OCI-M2 (cell line): ENCODE data around the gene PRKAG2.
"Not testable (repeated sequence)": the region's sequence is repeated elsewhere in the genome, so short reads cannot be mapped to it uniquely, and the experiment has no call there.

Experiments used
- DNase-seq: peaks from one replicate; lab custom pipeline; 2025; ENCODE audit not compliant: unreplicated experiment; lab: John Stamatoyannopoulos, UW

Gene PRKAG2

DNA sequence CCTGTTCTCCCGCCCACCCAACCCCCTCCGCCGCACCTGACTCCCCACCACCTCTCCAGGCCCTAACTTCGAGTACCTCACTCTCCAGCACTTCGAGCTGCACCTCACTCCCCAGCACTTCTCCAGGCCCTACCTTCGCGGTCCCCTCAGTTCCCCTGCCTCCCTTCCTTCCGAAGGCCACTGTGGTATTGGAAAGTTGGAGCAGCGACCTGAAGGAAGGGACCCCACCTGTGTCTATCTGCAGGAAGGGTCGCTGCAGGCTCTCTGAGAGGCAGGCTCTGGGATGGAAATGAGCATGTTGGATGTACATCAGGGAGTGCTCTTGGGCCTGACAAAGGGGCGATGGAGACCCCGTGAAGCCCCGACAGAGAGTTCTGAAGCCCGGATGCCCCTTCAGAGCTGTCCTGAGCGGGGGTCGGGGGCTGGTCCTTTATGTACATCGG, 122.2 kb downstream of the PRKAG2 start:
- no peak for DNase-seq

- DNase-seq = peak; percentile 4
These were observed 122.7 kb downstream of the PRKAG2 start for GRCh38 chr7:151754142-151754590.

- no peak for DNase-seq
These were observed 123.9 kb downstream of the PRKAG2 start for GRCh38 chr7:151752816-151753595.

GRCh38 chr7:151752037-151752436, 124.9 kb downstream of the PRKAG2 start:
- DNase-seq = no peak

GRCh38 chr7:151748733-151749132, 128.2 kb downstream of the PRKAG2 start:
- DNase-seq = no peak

GRCh38 chr7:151748021-151748420, 128.9 kb downstream of the PRKAG2 start:
- not testable (repeated sequence) for DNase-seq

DNA sequence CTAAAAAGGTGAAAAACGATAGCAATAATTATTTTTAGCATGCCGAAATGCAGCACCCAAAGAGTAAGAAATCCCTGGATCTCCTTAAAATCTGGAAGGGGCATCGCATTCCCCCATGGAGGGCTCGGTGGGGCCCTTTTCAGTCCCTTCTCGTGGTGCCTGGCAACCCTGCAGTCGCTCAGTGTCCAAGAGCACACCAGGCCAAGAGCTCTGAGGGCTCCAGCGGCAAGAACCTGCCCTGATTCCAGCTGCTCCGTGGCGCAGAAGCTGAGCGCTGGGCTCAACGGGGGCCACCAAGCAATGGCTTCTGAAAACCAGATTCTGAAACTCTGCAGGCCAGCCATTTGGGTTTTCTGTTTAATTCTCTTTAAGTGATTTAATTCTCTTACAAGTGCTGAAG, 131.2 kb downstream of the PRKAG2 start:
- no peak for DNase-seq

DNA sequence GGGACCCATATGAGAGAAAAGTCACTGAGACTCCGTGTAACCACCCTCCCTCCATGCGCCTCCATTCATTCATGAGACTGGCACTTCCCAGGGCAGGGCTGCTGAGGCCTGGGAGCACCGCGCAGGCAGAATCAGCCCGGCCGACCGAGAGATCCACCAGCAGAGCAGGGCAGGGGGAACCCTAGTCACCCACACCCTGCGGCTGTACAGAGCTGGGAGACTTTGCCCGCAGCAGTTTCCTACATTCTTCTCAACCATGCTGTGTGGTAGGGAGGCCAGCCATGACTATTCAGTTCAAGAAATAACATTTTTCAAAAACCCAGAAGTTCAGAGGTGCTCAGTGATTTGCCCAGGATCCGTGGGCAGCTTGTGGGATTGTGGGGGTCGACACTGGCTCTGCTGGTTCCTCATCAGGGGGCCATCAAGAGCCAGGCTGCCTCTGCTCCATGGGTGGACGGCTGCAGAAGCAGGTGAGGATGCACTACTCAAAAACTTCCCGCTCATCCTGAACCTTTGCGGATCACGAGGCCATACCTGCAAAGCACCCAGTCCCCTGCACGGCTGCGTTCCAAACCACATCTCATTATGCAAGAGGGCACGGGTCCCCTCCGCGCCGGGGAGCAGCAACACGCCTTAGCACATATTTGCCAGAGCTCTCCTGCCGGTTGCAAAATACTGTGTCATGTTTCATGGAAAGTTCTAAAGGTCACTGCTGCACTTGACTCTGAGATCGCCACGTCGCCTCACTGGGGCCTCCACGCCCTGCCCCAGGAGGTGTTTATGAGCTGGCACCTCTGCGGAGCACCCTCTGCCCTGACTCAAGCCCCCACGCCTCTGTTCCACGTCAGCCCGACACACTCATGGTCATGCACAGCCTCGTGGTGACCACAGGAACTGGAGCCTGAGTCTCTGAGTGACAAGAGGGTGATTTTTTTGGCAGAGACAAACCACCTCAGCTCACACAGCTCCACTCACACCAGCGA, 132.0 kb downstream of the PRKAG2 start:
- no peak for DNase-seq

GRCh38 chr7:151744051-151744580, 132.8 kb downstream of the PRKAG2 start:
- DNase-seq = no peak

- DNase-seq = no peak
These were observed 133.4 kb downstream of the PRKAG2 start for GRCh38 chr7:151743481-151743983.

GRCh38 chr7:151742713-151743480, 134.0 kb downstream of the PRKAG2 start:
- DNase-seq = no peak

DNA sequence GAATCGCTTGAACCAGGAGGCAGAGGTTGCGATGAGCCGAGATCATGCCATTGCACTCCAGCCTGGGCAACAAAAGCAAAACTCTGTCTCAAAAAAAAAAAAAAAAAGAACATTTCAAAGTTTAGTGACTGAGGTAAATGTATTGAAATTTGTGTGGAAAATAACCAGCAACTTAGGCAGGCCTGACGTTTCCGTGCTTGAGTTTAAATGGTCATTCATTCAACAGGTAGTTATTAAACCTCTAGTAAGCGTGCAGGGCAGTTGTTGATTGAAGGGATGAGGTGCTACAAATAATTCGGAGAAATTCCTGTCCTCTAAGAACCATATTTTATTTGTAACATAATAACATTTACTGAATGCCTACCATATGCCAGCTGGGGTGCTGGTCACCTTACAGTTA, 135.3 kb downstream of the PRKAG2 start:
- DNase-seq = no peak

DNA sequence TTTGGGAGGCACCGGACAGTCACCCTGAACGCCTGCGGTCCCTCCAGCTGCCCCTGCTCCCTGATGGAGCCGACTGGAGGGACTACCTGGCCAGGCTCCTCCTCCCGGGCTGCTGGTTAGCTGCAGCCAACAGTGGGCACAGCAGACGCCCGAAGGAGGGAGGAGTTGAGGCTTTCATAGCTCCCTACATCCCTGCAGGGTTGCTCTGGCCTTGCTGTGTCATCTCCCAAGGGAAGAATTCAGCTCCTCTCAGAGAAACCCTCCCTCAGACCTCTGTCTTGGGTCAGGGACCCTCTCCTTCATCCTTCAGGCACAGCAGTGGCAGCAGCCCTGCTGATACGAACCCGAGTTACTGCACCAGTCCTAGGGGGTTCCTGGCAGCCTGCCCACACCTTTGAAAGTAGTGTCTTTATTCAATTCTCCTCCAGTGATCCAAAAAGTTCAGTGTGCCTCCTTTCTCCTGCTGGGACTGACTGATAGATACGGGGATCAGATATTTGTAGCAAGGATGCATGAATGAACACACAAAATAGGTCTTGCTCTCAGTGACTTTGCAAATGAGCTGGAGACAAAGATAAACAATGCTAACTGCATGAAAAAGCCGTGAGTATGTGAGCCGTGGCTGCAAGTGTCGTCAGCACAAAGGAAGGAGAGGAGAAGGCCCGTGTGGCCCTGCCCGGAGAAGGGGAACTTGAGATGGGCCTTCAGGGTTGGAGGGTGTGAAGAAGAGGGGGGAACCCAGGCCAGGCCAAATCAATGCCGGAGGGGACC, 136.6 kb downstream of the PRKAG2 start:
- DNase-seq = no peak

- DNase-seq = no peak
These were observed 138.0 kb downstream of the PRKAG2 start for GRCh38 chr7:151738925-151739324.

DNA sequence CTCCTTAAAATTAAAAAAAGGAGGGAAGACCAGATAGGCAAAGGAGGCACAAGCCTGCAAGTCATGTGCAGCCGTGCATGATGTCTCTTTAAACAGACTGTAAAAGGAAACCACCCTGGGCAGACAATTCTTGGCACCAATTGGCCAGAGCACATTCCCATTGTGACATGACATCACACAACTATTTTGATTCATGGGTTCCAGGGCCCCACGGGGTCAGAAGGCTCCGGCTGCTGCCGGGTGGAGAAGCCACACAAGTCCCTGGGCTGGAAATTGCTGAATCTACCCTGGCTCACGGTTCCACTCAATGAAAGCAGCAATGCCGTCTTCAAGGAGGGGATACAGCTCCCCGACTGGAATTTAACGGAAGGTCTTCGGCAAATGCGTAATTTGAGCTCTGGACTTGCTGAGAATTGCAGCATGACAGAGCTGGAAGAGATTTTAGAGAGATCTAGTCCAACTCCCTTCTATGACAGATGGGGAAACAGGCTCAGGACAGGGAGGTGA, 140.5 kb downstream of the PRKAG2 start:
- DNase-seq = no peak

GRCh38 chr7:151735851-151736402, 141.0 kb downstream of the PRKAG2 start:
- DNase-seq = no peak

GRCh38 chr7:151735186-151735850, 141.6 kb downstream of the PRKAG2 start:
- DNase-seq = no peak

- no peak for DNase-seq
These were observed 143.9 kb downstream of the PRKAG2 start for GRCh38 chr7:151732834-151733592.
